IMR-90 (cell line): Measurements from ENCODE around the gene DNAH5. TPM values are rescaled to one million over a fixed set of nuclear protein-coding genes. Genes with fewer than 3 reads are reported as not detected.

ENCODE experiments used
- ATAC-seq: fragments of 200-7000 bp; cut with Tn5 transposase; 2 replicates; pipeline ENCODE4 v1.9.1; 2020; ENCODE audit warnings: low read depth, mild to moderate bottlenecking, moderate library complexity
- BruUV-seq: library from RNA; stranded (reverse); fragments of 400-500 nt; replicated peaks from 2 replicates; lab custom pipeline; 2021; lab: Mats Ljungman, UMichigan
- CTCF ChIA-PET: fragments of 300-600 bp; formaldehyde crosslinking; extraction: SDS; loops from one replicate; lab custom pipeline; 2021; ENCODE audit warnings: antibody characterized with exemption; lab: Yijun Ruan, JAX
- POLR2A ChIA-PET: fragments of 300-600 bp; sonication (Branson Sonifier 250); formaldehyde crosslinking; loops from one replicate; lab custom pipeline; 2022; ENCODE audit warnings: antibody characterized with exemption; ENCODE audit not compliant: unreplicated experiment; lab: Charles Lee
- DNase-seq: peaks from one replicate; pipeline ENCODE4 v3.0.0; 2013
- H2AFZ ChIP-seq: replicated peaks from 2 replicates; pipeline ENCODE3; 2013; ENCODE audit warnings: low read length, mild to moderate bottlenecking; ENCODE audit not compliant: poor library complexity
- H2AK5ac ChIP-seq: 2 replicates; pipeline ENCODE4 v1.6.1; 2013; ENCODE audit warnings: low read depth, low read length, inconsistent platforms
- H2AK9ac ChIP-seq: replicated peaks from 2 replicates; pipeline ENCODE3; 2013; ENCODE audit warnings: mild to moderate bottlenecking, low read depth, low read length, moderate library complexity; ENCODE audit not compliant: poor library complexity
- H2BK120ac ChIP-seq: 2 replicates; pipeline ENCODE4 v1.6.1; 2013; ENCODE audit warnings: low read depth, low read length, inconsistent platforms
- H2BK15ac ChIP-seq: 3 replicates; pipeline ENCODE4 v1.6.1; 2013; ENCODE audit warnings: low read depth, low read length, inconsistent platforms
- H2BK20ac ChIP-seq: 2 replicates; pipeline ENCODE4 v1.6.1; 2013; ENCODE audit warnings: low read depth, mild to moderate bottlenecking, inconsistent platforms, low read length, moderate library complexity
- H2BK5ac ChIP-seq: 2 replicates; pipeline ENCODE4 v1.6.1; 2013; ENCODE audit warnings: mild to moderate bottlenecking, low read depth, low read length, inconsistent platforms; ENCODE audit not compliant: poor library complexity, severe bottlenecking
- H3K14ac ChIP-seq: replicated peaks from 2 replicates; pipeline ENCODE4 v1.6.1; 2013; ENCODE audit warnings: low read depth, low read length, inconsistent platforms
- H3K18ac ChIP-seq: 2 replicates; pipeline ENCODE4 v1.6.1; 2013; ENCODE audit warnings: low read depth, low read length, control low read depth
- H3K23ac ChIP-seq: 2 replicates; pipeline ENCODE4 v1.6.1; 2013; ENCODE audit warnings: low read depth, low read length, inconsistent platforms
- H3K27ac ChIP-seq: 2 replicates; pipeline ENCODE4 v1.5.1; 2013; ENCODE audit warnings: mild to moderate bottlenecking, control low read depth, low read length; ENCODE audit not compliant: insufficient read depth
- H3K27me3 ChIP-seq: 2 replicates; pipeline ENCODE4 v1.6.1; 2013; ENCODE audit warnings: low read length; ENCODE audit not compliant: control insufficient read depth, insufficient read depth
- H3K36me3 ChIP-seq: 2 replicates; pipeline ENCODE4 v1.6.1; 2013; ENCODE audit warnings: low read length, mixed read lengths; ENCODE audit not compliant: control insufficient read depth, insufficient read depth
- H3K4ac ChIP-seq: 2 replicates; pipeline ENCODE4 v1.6.1; 2013; ENCODE audit warnings: low read depth, low read length, inconsistent platforms
- H3K4me1 ChIP-seq: 2 replicates; pipeline ENCODE4 v1.6.1; 2013; ENCODE audit warnings: low read length, mixed read lengths; ENCODE audit not compliant: control insufficient read depth, insufficient read depth
- H3K4me2 ChIP-seq: 2 replicates; pipeline ENCODE4 v1.6.1; 2013; ENCODE audit warnings: low read depth, mild to moderate bottlenecking, control low read depth, low read length, moderate library complexity
- H3K4me3 ChIP-seq: 2 replicates; pipeline ENCODE4 v1.5.1; 2013; ENCODE audit warnings: low read depth, mild to moderate bottlenecking, control low read depth, low read length, moderate library complexity; ENCODE audit not compliant: insufficient read depth
- H3K56ac ChIP-seq: 2 replicates; pipeline ENCODE4 v1.6.1; 2013; ENCODE audit warnings: low read length, inconsistent platforms; ENCODE audit not compliant: insufficient read depth; ENCODE audit errors: extremely low read depth
- H3K79me1 ChIP-seq, 2 experiments: 2 replicates each; pipeline ENCODE4 v1.6.1; 2013; ENCODE audit warnings: low read length in 2 of 2, inconsistent platforms in 1 of 2, low read depth in 1 of 2
- H3K9ac ChIP-seq: 2 replicates; pipeline ENCODE4 v1.6.1; 2013; ENCODE audit warnings: low read depth, low read length, control low read depth
- H3K9me1 ChIP-seq: 2 replicates; pipeline ENCODE4 v1.6.1; 2013; ENCODE audit warnings: low read length, inconsistent platforms; ENCODE audit not compliant: insufficient read depth
- H3K9me3 ChIP-seq: 2 replicates; pipeline ENCODE4 v1.6.1; 2013; ENCODE audit warnings: low read length; ENCODE audit not compliant: control insufficient read depth, insufficient read depth
- H4K20me1 ChIP-seq: 2 replicates; pipeline ENCODE4 v1.6.1; 2013; ENCODE audit warnings: low read length, inconsistent platforms; ENCODE audit not compliant: insufficient read depth
- H4K5ac ChIP-seq: 2 replicates; pipeline ENCODE4 v1.6.1; 2013; ENCODE audit warnings: mild to moderate bottlenecking, low read depth, low read length, control low read depth
- H4K8ac ChIP-seq, 2 experiments: 2 replicates each; pipeline ENCODE4 v1.6.1; 2013; ENCODE audit warnings: low read depth in 2 of 2, low read length in 2 of 2, control low read depth in 1 of 2, inconsistent platforms in 1 of 2
- H4K91ac ChIP-seq: 2 replicates; pipeline ENCODE4 v1.6.1; 2013; ENCODE audit warnings: low read depth, low read length, inconsistent platforms; ENCODE audit not compliant: insufficient read depth
- ELK1 ChIP-seq: fragments of 150-350 bp; IDR thresholded peaks from 2 replicates; pipeline ENCODE4 v1.6.1; 2016; ENCODE audit warnings: low read depth, mild to moderate bottlenecking, low read length, moderate library complexity, borderline replicate concordance
- MAFK ChIP-seq: IDR thresholded peaks from 2 replicates; pipeline ENCODE4 v1.6.1; 2012; ENCODE audit warnings: low read depth, low read length, improper control_type of control experiment
- RAD21 ChIP-seq: IDR thresholded peaks from 2 replicates; pipeline ENCODE4 v1.6.1; 2012; ENCODE audit warnings: low read length, improper control_type of control experiment
- WGBS, 2 experiments: methylation state at CpG; one replicate each; pipeline versions ENCODE4 v1.1.5 to v1.1.7; 2013; ENCODE audit warnings: missing lambda C conversion rate in 2 of 2; ENCODE audit not compliant: insufficient read length in 1 of 2; ENCODE audit errors: extremely low coverage in 2 of 2; 5-methylcytosine and 5-hydroxymethylcytosine counted together
- dilution Hi-C: fragments of 300-500 bp; cut with HindIII; formaldehyde crosslinking; loops from one replicate; pipeline ENCODE4 v1.14.3; 2018; ENCODE audit warnings: low sequenced_read_pairs; ENCODE audit not compliant: unreplicated experiment
- in situ Hi-C: fragments of 300-500 bp; cut with MboI; formaldehyde crosslinking; loops from 3 replicates; pipeline ENCODE4 v1.14.3; 2019; ENCODE audit warnings: low sequenced_read_pairs, inconsistent platforms, mixed read lengths
- intact Hi-C: fragments of 100-400 bp; cut with micrococcal nuclease; formaldehyde crosslinking; loops from 2 replicates; pipeline ENCODE4 v1.10.0; 2022
- polyA plus RNA-seq, 3 experiments: library from polyadenylated mRNA; depleted of rRNA; stranded (reverse); fragments of >200 nt; gene quantifications; 2 replicates each; pipeline ENCODE4 v1.2.3, GENCODE V29; 2012; ENCODE audit warnings: low replicate concordance in 1 of 3
- total RNA-seq: library from RNA; depleted of rRNA; stranded (reverse); fragments of >200 nt; gene quantifications from 2 replicates; pipeline ENCODE4 v1.2.3, GENCODE V29; 2012

Gene DNAH5
- total and polyA plus RNA-seq, 2 of the 4 experiments (the other 2 are of a cell fraction), result 1.9 to 4.3 TPM

DNA sequence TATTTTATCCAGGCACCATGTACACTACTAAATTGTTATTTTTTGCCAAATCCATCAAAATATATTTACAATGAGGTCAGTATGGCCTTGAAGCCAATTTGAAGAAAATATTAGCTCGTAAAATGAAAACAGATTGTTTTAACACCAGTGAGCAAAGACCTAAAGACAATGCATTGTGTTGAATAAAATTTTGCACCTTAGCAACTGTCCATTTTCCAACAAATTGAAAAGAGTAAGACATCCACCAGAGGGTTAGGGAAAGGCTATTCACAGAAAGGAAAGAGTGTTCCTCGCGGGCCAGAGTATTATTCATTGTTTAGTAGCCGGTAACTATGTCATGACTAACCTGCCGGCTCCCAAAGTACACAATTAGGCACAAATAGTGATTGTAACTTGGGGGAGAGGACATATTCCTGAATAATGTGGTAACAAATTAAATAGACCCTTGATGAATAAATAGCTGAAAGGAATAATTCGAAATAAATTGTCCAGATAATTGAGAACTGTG is 213.3 kb downstream of the DNAH5 start:
- POLR2A ChIA-PET, result no interaction called here
- TF ChIP-seq RAD21, result no peak
- TF ChIP-seq ELK1, result no peak
- TF ChIP-seq MAFK, result no peak
- ATAC-seq, result no peak
- Histone ChIP-seq H3K9me1 (no peaks in the 10 kb centered on the region), H3K36me3 (peaks cover 7% of the 10 kb centered on the region), H3K27me3 (no peaks in the 10 kb centered on the region), H3K18ac (no peak overlapping the region), H2BK5ac (no peak overlapping the region), H2BK20ac (no peak overlapping the region), H2AK5ac (no peak overlapping the region), H3K4ac (no peak overlapping the region), H3K56ac (no peak overlapping the region), H3K79me1 (no peaks in the 10 kb centered on the region), H4K8ac (no peak overlapping the region), H2AK9ac (no peak overlapping the region), H3K9me3 (no peaks in the 10 kb centered on the region), H2BK15ac (no peak overlapping the region), H3K4me3 (no peak overlapping the region), H2BK120ac (no peak overlapping the region), H3K4me2 (no peak overlapping the region), H3K23ac (no peak overlapping the region), H3K4me1 (no peaks in the 10 kb centered on the region), H4K91ac (no peak overlapping the region), H4K5ac (no peak overlapping the region), H4K20me1 (no peaks in the 10 kb centered on the region), H3K27ac (no peak overlapping the region), H3K14ac (no peak overlapping the region), H3K9ac (no peak overlapping the region), H2AFZ (no peak overlapping the region)
- dilution Hi-C loops (no loop called here), intact Hi-C loops (no loop called here), in situ Hi-C loops (no loop called here)
- no TSS peak for BruUV-seq
- CTCF ChIA-PET, result interaction anchor here (0.6 kb wide), 1 partner anchor 43 kb away, joined by 3 read pairs; no protein-coding TSS in a partner anchor
- no peak for DNase-seq
- WGBS, 2 experiments, result no CpG with 5 or more reads among the region's 6 CpGs
